ENCODE measurements around the gene ALDH16A1. TPM values are rescaled to one million over a fixed set of nuclear protein-coding genes. Genes with fewer than 3 reads are reported as not detected.

Gene ALDH16A1
- total and polyA plus RNA-seq, 2 of the 4 experiments (the other 2 are of a cell fraction): 10.4 to 12.9 TPM

DNA sequence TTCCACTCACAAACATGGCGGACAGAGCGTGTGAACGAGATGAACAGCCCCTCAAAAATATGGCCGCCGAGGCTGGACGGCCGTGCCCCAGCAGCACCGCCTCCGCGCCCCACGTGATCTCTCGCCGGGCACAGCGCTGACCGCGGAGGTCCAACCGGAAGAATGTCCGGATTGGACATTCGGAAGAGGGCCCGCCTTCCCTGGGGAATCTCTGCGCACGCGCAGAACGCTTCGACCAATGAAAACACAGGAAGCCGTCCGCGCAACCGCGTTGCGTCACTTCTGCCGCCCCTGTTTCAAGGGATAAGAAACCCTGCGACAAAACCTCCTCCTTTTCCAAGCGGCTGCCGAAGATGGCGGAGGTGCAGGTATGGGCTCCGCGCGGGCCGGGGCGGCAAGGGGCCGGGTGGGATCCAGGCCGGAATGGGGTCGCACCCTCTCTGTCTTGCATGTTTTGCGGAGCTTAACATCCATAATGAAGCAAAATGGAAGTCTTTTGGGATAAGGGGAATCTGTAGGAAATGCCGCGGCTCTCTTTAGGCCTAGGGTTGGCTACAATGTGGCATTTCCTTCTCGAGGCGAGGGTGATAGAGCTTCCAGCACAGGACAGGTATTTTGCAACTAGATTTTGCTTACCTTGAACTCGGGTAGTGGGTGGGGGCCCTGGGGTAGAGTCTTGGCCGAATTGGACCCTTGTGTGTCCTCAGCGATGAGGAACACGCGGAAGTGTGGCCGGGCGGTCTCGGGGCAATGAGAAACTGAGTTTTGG lies 34.4 kb downstream of the ALDH16A1 start, which contains the start of gene RPL13A:
RPL13A (plus strand) TSS at position 332 of the 769 bp plus-strand sequence; CDS start at position 354, 22 bp downstream.
- Histone ChIP-seq H3K36me3 (ENCODE audit: control insufficient read depth, insufficient read depth, low read length) (peaks cover 41% of the 10 kb centered on the region), H3K4me3 (ENCODE audit: insufficient read depth, low read depth, low read length) (peak within 1 kb of the TSS; percentile 70), H3K56ac (ENCODE audit: extremely low read depth, insufficient read depth, low read length) (peak within 1 kb of the TSS; percentile 99), H3K9me3 (ENCODE audit: control insufficient read depth, insufficient read depth, low read length) (no peaks in the 10 kb centered on the region), H4K5ac (ENCODE audit: low read depth, low read length) (peak within 1 kb of the TSS; percentile 94), H3K79me1 (ENCODE audit: low read depth in 1 of 2, low read length in 2 of 2) (peaks cover 11 to 34% of the 10 kb centered on the region in 2 experiments), H3K4ac (ENCODE audit: low read depth, low read length) (peak within 1 kb of the TSS; percentile 93), H2BK120ac (ENCODE audit: low read depth, low read length) (peak within 1 kb of the TSS; percentile 53; the same call in 1 of the 2 replicates), H3K23ac (ENCODE audit: low read depth, low read length) (peak within 1 kb of the TSS; percentile 99), H3K4me2 (ENCODE audit: low read depth, low read length) (peak within 1 kb of the TSS; percentile 91), H2AFZ (replicated peaks; ENCODE audit: low read length, poor library complexity) (peak within 1 kb of the TSS; percentile 97), H3K18ac (ENCODE audit: low read depth, low read length) (peak within 1 kb of the TSS; percentile 16), H4K20me1 (ENCODE audit: insufficient read depth, low read length) (peaks cover 50% of the 10 kb centered on the region), H3K4me1 (ENCODE audit: control insufficient read depth, insufficient read depth, low read length) (peaks cover 7% of the 10 kb centered on the region), H3K14ac (replicated peaks; ENCODE audit: low read depth, low read length) (peak within 1 kb of the TSS; percentile 98), H4K8ac (ENCODE audit: low read depth in 2 of 2, low read length in 2 of 2) (peak within 1 kb of the TSS; percentile 80 to 98), H3K9ac (ENCODE audit: low read depth, low read length) (peak within 1 kb of the TSS; percentile 99), H2BK15ac (ENCODE audit: low read depth, low read length) (no peak within 1 kb of the TSS; the same call in 2 of the 3 replicates), H2AK9ac (replicated peaks; ENCODE audit: low read depth, low read length, poor library complexity) (peak within 1 kb of the TSS; percentile 100), H3K9me1 (ENCODE audit: insufficient read depth, low read length) (peaks cover 5% of the 10 kb centered on the region), H2AK5ac (ENCODE audit: low read depth, low read length) (peak within 1 kb of the TSS; percentile 90), H2BK20ac (ENCODE audit: low read depth, low read length) (no peak within 1 kb of the TSS), H3K27me3 (ENCODE audit: control insufficient read depth, insufficient read depth, low read length) (no peaks in the 10 kb centered on the region), H3K27ac (ENCODE audit: insufficient read depth, low read length) (peak within 1 kb of the TSS; percentile 82), H4K91ac (ENCODE audit: insufficient read depth, low read depth, low read length) (peak within 1 kb of the TSS; percentile 86), H2BK5ac (ENCODE audit: low read depth, low read length, poor library complexity, severe bottlenecking) (peak within 1 kb of the TSS; percentile 86)
- BruUV-seq (replicated peaks): TSS peak; percentile 66
- ChIA-PET CTCF (no interaction called here), POLR2A (ENCODE audit: unreplicated experiment) (interaction anchor here (0.7 to 1.1 kb wide), 2 partner anchors 11 to 26 kb away, joined by 3 to 4 read pairs; no protein-coding TSS in a partner anchor)
- in situ Hi-C loops (cut with MboI; ENCODE audit: low sequenced_read_pairs): no loop called here
- peak; percentile 41; the same call in 1 of the 2 replicates for TF ChIP-seq FOS (IDR thresholded peaks at IDR 0.05; ENCODE audit: low read depth, low read length)
- 0 out of 2 replicates have a peak, but pooled peaks have one; percentile 19 for TF ChIP-seq BHLHE40 (IDR thresholded peaks at IDR 0.05; ENCODE audit: low read depth, low read length)
- peak; percentile 55; the same call in 1 of the 2 replicates for TF ChIP-seq MXI1 (IDR thresholded peaks at IDR 0.05; ENCODE audit: borderline replicate concordance, low read depth, low read length)
- no peak for TF ChIP-seq MAFK (IDR thresholded peaks at IDR 0.05; ENCODE audit: low read depth, low read length)
- peak; percentile 96 for TF ChIP-seq CHD1 (IDR thresholded peaks at IDR 0.05; ENCODE audit: low read depth, low read length)
- TF ChIP-seq SMC3 (IDR thresholded peaks at IDR 0.05; ENCODE audit: low read depth, low read length): no peak
- TF ChIP-seq CEBPB (IDR thresholded peaks at IDR 0.05; ENCODE audit: low read depth, low read length): peak; percentile 99
- peak; percentile 65; the same call in 1 of the 2 replicates for TF ChIP-seq MAZ (IDR thresholded peaks at IDR 0.05; ENCODE audit: borderline replicate concordance, low read depth, low read length)
- 0 out of 2 replicates have a peak, but pooled peaks have one; percentile 28 for TF ChIP-seq RFX5 (IDR thresholded peaks at IDR 0.05; ENCODE audit: low read depth, low read length)
- TF ChIP-seq NFE2L2 (IDR thresholded peaks at IDR 0.05; ENCODE audit: low read depth, low read length): no peak
- peak; percentile 100 for TF ChIP-seq POLR2A (IDR thresholded peaks at IDR 0.05; ENCODE audit: low read depth, low read length)
- TF ChIP-seq, protein P1, sequence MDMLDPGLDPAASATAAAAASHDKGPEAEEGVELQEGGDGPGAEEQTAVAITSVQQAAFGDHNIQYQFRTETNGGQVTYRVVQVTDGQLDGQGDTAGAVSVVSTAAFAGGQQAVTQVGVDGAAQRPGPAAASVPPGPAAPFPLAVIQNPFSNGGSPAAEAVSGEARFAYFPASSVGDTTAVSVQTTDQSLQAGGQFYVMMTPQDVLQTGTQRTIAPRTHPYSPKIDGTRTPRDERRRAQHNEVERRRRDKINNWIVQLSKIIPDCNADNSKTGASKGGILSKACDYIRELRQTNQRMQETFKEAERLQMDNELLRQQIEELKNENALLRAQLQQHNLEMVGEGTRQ (IDR thresholded peaks at IDR 0.05; ENCODE audit: low read depth, low read length): peak; percentile 99
- peak; percentile 95 for ATAC-seq (ENCODE audit: low read depth)
- intact Hi-C loops (cut with micrococcal nuclease): loop anchor here (1.0 kb wide), 1 partner anchor 9 kb away; the partner anchor contains the start of gene RPS11
- WGBS, 2 experiments (ENCODE audit: extremely low coverage in 2 of 2, insufficient read length in 1 of 2): 0% methylated on average over 42 of the region's 57 CpGs; no CpG with 5 or more reads in 1 of the 2 experiments
- DNase-seq: peak; percentile 99
- dilution Hi-C loops (cut with HindIII; ENCODE audit: low sequenced_read_pairs, unreplicated experiment): no loop called here

All from IMR-90 (cell line).